ENCODE results near the gene CHL1. TPM values are rescaled to one million over a fixed set of nuclear protein-coding genes. Genes with fewer than 3 reads are reported as not detected.
"Not testable (repeated sequence)": the region's sequence is repeated elsewhere in the genome, so short reads cannot be mapped to it uniquely, and the experiment has no call there.

Gene CHL1
- polyA plus RNA-seq, 1 donor: 2.2 TPM

GRCh38 chr3:331881-332280 is 135.3 kb downstream of the CHL1 start:
- DNase-seq (ENCODE audit: low read depth): no peak

GRCh38 chr3:332701-333100 is 136.1 kb downstream of the CHL1 start:
- no peak for DNase-seq (ENCODE audit: low read depth)

- no peak for DNase-seq (ENCODE audit: low read depth)
Measured at GRCh38 chr3:335240-335639, 138.7 kb downstream of the CHL1 start.

- DNase-seq (ENCODE audit: low read depth): no peak
Measured at GRCh38 chr3:339351-339750, 142.8 kb downstream of the CHL1 start.

GRCh38 chr3:341998-342397 is 145.4 kb downstream of the CHL1 start:
- DNase-seq (ENCODE audit: low read depth): no peak

GRCh38 chr3:346186-346585 is 149.6 kb downstream of the CHL1 start:
- no peak for DNase-seq (ENCODE audit: low read depth)

- no peak for DNase-seq (ENCODE audit: low read depth)
Measured at GRCh38 chr3:347581-347980, 151.0 kb downstream of the CHL1 start.

GRCh38 chr3:350871-351371 is 154.4 kb downstream of the CHL1 start:
- no peak for DNase-seq (ENCODE audit: low read depth)

GRCh38 chr3:352599-352998 is 156.0 kb downstream of the CHL1 start:
- DNase-seq (ENCODE audit: low read depth): no peak

- no peak for DNase-seq (ENCODE audit: low read depth)
Measured at GRCh38 chr3:353191-353739, 156.7 kb downstream of the CHL1 start.

- DNase-seq (ENCODE audit: low read depth): no peak
Measured at GRCh38 chr3:354432-354831, 157.9 kb downstream of the CHL1 start.

GRCh38 chr3:355622-356021 is 159.1 kb downstream of the CHL1 start:
- no peak for DNase-seq (ENCODE audit: low read depth)

GRCh38 chr3:356952-357351 is 160.4 kb downstream of the CHL1 start:
- no peak for DNase-seq (ENCODE audit: low read depth)

GRCh38 chr3:359672-360071 is 163.1 kb downstream of the CHL1 start:
- DNase-seq (ENCODE audit: low read depth): no peak

- no peak for DNase-seq (ENCODE audit: low read depth)
Measured at GRCh38 chr3:362681-363338, 166.2 kb downstream of the CHL1 start.

- DNase-seq (ENCODE audit: low read depth): no peak
Measured at GRCh38 chr3:364287-364686, 167.7 kb downstream of the CHL1 start.

GRCh38 chr3:365268-365667 is 168.7 kb downstream of the CHL1 start:
- no peak for DNase-seq (ENCODE audit: low read depth)

GRCh38 chr3:366253-366652 is 169.7 kb downstream of the CHL1 start:
- not testable (repeated sequence) for DNase-seq (ENCODE audit: low read depth)

GRCh38 chr3:373193-373779 is 176.7 kb downstream of the CHL1 start:
- no peak for DNase-seq (ENCODE audit: low read depth)

GRCh38 chr3:374459-374858 is 177.9 kb downstream of the CHL1 start:
- DNase-seq (ENCODE audit: low read depth): no peak

- DNase-seq (ENCODE audit: low read depth): no peak
Measured at GRCh38 chr3:377158-377561, 180.6 kb downstream of the CHL1 start.

- DNase-seq (ENCODE audit: low read depth): no peak
Measured at GRCh38 chr3:380801-381200, 184.2 kb downstream of the CHL1 start.

GRCh38 chr3:385151-385550 is 188.6 kb downstream of the CHL1 start:
- no peak for DNase-seq (ENCODE audit: low read depth)
